GOT3 (cell line): ENCODE measurements around the gene POC1B.

Source experiments
- DNase-seq: peaks from one replicate; lab custom pipeline; 2025; ENCODE audit warnings: mixed read lengths; lab: John Stamatoyannopoulos, UW

Gene POC1B

GRCh38 chr12:89497005-89497404 lies 28.8 kb downstream of the POC1B start:
- no peak for DNase-seq

- no peak for DNase-seq
These were observed 31.2 kb downstream of the POC1B start for GRCh38 chr12:89494411-89495231.

- no peak for DNase-seq
These were observed 32.1 kb downstream of the POC1B start for GRCh38 chr12:89493670-89494302.

GRCh38 chr12:89492883-89493282 lies 33.0 kb downstream of the POC1B start:
- no peak for DNase-seq

DNA sequence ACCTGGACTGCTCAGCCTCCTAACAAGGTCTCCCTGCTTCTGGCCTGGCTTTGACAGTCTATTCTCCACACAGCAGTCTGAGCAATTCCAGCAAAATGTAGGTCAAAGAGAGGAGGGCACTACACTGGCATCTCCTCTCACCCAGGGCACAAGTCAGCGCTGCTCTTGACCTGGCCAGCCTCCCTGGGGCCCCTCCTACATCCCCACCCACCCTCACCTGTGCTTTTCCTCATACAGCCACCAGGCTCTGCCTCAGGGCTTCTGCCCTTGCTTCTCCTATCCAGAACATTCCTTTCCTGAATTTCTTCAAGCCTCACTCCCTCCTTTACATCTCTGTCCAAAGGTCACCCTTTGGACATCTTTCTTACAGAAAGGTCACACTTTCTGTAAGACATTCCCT lies 34.9 kb downstream of the POC1B start:
- no peak for DNase-seq

DNA sequence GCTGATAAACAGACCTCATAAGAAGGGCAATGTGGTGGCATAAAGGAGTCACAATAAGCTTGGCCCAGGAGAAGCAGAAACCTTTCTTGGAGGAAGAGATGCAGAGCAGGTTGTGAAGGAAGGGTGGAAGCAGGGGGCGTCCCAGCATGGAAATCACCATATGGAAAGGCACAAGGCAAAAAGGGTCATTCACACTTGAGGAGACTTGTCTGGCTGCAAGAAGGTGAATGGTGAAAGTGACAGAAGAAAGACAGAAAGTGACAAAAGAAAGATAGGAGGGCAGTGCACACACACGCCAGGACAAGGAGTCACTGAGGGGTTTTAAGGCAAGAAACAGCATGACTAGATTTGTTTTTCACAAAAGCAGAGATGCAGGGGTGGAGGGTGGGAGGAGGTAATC lies 39.6 kb downstream of the POC1B start:
- DNase-seq: no peak

GRCh38 chr12:89484470-89484869 lies 41.4 kb downstream of the POC1B start:
- no peak for DNase-seq

GRCh38 chr12:89481213-89481914 lies 44.5 kb downstream of the POC1B start:
- DNase-seq: no peak

DNA sequence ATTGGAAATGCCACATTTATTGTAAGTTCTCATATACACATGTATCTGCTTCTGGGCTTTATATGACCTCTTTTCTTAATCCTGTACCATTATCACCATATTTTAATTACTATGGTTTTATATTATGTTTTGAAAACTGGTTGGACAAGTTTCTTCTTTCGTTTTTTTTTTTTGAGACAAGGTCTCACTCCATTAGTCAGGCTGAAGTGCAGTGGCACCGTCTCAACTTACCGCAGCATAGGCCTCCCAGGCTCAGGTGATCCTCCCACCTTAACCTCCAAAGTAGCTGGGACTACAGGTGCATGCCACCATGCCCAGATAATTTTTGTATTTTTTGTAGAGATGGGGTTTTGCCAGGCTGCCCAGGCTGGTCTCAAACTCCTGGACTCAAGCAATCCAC lies 45.9 kb downstream of the POC1B start:
- no peak for DNase-seq

DNA sequence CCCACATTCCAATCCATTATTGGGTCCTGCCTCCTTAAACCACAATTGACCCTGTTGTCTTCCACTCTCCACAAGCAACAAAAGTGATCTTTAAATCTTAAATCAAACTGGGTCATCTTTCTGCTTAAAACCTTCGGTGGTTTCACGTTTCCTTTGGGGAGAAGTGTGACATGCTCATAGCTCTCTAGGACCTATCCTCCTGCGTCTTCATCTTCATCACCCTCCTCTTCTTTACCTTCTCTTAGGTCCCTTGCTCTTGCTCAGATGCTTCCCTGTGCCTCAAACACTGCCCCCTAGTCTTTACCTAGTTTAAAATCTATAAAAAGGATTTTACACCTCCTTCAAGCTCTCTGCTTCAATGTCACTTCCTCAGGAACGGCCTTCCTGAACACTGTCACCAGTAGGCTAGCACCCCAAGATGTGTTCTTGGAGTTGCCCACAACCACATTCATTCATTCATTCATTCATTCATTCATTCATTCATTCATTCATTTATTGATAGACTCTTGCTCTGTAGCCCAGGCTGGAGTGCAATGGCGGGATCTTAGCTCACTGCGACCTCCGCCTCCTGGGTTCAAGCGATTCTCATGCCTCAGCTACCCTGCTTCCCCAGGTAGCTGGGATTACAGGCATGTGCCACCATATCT lies 48.1 kb downstream of the POC1B start:
- DNase-seq: no peak

DNA sequence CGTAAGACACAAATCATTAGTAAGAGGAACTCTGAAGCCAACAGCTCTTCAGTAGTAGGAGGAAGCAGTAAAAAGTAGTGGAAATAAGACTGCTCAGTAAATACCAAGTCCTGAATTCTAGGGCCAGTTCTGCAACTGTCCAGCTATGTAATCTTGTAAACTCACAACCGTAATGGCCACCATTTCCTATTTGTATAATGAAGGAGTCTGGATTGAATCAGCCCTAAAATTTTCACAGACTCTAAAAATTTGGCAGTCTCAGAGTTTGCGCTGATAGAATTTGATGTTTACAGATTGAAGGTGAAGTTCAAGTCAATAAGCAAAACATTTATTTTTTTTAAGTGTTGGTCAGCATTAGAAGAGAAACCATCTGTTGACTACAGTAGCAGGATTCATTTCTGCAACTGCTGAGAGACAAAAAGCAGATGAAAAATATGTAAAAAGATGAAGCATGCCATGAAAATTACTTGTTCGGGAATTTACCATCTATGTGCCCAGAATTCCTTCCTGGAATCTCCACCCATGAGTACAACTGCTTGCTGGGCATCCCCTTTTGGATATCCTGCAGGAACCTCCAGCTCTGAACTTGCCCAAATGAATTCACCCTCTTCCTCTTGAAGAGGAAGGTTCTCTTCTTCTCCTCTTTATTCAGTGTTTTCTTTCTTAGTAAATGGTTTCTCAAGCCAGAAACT lies 48.8 kb downstream of the POC1B start:
- no peak for DNase-seq

DNA sequence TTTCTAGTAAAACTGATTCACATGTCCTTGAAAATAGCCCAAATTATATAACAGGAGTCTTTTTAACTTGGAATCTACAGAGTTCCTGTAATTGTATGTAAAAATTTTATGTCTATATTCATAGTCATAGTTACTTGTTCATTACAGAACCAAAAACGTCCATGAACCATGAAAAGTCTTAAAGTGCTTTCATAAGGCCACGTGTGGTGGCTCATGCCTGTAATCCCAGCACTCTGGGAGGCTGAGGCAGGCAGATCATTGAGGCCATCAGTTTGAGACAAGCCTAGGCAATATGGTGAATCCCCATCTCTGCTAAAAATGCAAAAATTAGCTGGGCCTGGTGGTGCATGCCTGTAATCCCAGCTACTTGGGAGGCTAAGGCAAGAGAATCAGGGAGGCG lies 49.6 kb downstream of the POC1B start:
- DNase-seq: no peak

DNA sequence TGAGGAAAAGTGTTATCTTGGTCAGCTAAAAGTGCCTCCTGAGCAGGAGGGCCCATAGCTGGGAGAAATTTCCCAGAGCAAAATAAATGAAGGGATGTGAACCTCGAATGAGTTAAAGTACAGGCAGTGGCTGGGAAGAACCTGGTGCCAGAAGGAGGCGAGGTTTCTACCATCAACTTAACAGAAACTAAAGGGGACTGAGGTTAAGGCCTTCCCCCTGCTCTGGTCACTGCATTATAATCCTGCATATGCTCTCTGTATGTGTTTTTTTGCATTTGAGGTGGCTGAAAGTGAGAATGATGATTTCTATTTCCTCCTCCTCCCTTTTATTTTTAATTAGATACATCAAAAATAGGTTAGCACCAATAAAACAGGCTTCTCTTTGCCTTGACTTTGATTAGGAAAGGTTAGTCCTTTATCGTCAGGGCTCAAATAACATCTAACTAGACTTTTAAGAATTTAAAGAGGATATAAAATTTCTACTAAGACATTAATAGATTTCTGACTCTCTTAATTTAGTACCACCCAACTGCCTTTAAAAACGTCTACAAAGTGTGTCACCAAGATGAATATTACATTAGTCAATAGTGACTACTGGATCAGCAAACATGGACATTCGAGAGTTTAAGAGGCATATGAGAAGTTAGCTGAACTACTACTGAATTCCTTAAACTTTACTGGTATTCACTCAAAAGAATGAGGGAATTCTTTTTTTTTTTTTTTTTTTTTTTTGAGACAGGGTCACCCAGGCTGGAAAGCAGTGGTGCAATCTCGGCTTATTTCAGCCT lies 50.5 kb downstream of the POC1B start:
- no peak for DNase-seq

DNA sequence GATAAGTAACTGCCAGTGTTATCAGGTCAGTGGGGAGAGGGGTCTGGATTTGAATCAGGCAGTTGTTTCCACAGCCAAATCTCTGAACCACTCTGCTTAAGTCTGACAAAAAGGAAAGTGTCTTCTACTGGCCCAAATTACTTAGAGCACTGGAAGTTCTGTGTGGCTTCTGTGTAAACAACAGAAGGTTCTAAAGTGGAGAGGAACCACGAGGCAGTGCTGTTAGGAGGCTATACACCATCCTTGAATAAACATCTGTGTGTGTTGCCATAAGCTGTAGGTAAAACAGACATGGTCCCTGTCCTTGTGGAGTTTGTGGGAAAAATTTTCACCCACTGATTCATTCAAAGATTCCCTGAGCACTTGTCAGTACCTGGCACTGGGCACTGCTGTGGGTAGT lies 51.2 kb downstream of the POC1B start:
- no peak for DNase-seq

DNA sequence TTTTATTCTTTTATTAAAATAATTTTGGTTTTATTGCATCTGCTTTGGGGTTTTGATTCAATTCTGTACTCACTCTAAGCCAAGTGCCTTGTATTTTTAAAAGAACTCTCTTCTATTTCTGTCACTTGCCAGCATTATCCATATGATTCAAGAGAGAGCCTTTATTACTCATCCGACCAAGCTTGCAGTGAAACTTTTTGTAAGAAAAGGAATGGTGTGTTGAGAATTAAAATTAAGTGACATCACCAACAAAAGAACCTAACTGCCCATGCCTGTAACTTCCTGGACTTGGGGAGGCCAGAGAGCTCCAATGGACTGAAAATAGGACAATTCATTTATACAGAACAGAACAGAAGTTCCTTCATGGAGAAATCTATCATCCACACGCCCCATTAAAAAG lies 53.3 kb downstream of the POC1B start:
- no peak for DNase-seq

- DNase-seq: no peak
These were observed 54.9 kb downstream of the POC1B start for GRCh38 chr12:89470741-89471509.

GRCh38 chr12:89469361-89469760 lies 56.5 kb downstream of the POC1B start:
- no peak for DNase-seq

DNA sequence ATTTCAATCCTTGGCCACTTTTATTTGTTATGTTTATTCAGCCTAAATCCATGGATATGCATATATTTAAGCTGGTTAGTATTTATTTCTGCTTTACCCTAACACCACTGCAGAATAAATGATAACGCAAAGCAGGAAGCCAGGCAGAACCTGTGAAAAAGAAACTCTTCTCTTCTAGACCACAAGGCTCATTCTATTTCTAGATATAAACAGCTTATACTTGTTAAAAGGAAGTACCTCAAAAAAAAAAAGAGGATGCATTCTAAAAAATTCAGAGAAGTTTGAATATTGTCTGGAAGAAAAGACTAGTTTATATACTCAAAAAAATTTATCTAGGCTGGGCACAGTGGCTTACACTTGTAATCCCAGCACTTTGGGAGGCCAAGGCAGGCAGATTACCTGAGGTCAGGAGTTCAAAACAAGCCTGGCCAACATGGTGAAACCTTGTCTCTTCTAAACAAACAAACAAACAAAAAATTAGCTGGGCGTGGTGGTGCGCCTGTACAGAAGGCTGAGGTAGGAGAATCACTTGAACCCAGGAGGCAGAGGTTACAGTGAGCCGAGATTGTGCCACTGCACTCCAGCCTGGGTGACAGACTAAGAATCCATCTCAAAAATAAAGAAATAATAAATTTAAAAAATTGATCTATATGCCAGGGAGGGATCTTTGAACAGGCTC lies 57.1 kb downstream of the POC1B start:
- DNase-seq: no peak

DNA sequence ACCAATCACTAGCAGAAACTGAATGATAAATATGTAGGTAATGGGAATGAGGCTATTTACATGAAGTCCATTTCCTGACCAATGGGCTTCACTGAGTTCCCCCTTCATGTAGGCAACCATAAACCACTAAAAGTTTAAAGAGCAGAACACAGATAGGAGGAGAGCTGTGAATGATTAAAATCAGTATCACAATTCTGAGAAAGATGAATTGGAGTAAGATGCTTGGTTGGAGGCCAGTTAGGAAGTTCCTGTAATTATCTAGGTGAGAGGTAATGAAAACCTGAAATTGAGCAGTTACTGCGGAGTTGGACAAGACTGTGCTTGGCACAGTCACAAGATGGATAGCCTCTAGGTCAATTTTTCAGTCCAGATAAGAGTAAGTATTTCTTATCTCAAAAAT lies 57.8 kb downstream of the POC1B start:
- DNase-seq: no peak
